GM12892 (cell line): ENCODE data around the gene STARD13.
"Not testable (repeated sequence)": the region's sequence is repeated elsewhere in the genome, so short reads cannot be mapped to it uniquely, and the experiment has no call there.

Experiments used
- DNase-seq: peaks from one replicate; pipeline ENCODE4 v3.0.0; 2011; ENCODE audit not compliant: insufficient read length
- FAIRE-seq: peaks from 2 replicates; lab custom pipeline; 2011; peaks lifted over from hg19 to GRCh38; lab: Jason Lieb, UNC
- POLR2A ChIP-seq: IDR thresholded peaks from 2 replicates; pipeline ENCODE4 v1.6.1; 2011; ENCODE audit warnings: low read depth, low read length, control low read depth
- POLR2AphosphoS5 ChIP-seq: IDR thresholded peaks from 2 replicates; pipeline ENCODE4 v1.6.1; 2011; ENCODE audit warnings: low read depth, low read length, control low read depth
- TAF1 ChIP-seq: IDR thresholded peaks from 2 replicates; pipeline ENCODE4 v1.6.1; 2011; ENCODE audit warnings: low read depth, mild to moderate bottlenecking, control low read depth, low read length, borderline replicate concordance

Gene STARD13

DNA sequence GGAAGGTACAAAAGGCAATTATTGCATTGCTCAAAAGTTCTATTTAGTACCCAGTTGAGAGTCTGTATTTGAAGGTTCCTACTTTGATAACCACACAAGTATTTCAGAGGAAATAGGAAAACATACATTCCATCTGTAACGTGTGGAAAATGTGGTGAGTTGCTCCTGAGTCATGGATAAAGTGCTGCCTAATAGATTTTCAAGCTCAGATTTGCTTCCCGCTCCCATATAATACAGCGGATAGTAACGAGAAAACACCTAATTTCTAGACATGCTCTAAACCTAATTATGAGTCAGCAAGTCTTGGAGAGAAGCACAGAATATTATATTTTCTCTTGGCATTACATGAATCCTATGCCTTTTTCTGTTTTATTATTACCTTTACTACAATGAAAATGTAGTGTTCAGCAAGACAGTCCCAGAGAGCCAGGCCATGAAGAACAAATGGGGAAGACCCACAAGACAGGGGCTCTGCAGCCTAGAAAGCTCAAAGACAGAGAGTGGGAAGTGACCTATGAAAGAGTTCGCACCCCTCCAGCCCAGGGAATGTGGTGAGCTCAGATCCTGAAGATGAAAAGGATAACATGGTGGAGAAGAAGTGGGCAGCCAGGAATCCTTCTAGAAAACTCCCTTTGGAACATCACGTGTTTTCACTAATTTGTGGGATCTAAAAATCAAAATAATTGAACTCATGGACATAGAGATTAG is 116.1 kb downstream of the STARD13 start:
- DNase-seq (no peak), FAIRE-seq (no peak)
- TF ChIP-seq POLR2AphosphoS5 (no peak), TAF1 (no peak), POLR2A (no peak)

DNA sequence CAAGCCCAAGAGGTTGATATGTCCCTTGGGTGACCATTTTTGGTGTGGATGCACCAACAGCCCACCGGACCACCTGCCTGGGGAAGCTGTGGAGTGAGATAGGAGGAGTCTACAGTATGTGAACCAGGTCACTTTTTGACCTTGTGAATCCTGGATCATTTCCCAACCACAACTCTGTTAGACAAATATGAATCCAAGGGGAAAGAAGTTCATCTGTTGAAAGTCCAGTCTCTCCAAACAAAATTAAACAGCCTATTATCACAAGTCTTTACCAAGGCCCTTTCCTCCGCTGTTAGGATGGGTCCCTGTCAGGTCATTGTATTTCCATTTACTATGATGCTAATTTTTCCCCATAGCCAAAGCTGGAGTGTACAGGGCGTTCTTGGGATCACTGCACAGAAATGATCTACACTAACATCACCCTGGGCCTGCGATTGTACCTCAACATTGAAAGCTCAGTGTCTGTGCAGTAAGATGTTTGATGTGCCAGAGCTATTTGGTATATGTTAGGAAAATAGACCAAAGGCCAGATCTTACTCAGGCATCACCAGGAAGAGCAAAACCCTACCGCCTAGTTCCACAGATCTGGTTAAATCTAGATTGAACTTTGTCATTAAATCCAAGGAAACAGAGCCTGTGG is 117.1 kb downstream of the STARD13 start:
- no peak for FAIRE-seq
- no peak for DNase-seq
- TF ChIP-seq TAF1 (no peak), POLR2A (no peak), POLR2AphosphoS5 (no peak)

DNA sequence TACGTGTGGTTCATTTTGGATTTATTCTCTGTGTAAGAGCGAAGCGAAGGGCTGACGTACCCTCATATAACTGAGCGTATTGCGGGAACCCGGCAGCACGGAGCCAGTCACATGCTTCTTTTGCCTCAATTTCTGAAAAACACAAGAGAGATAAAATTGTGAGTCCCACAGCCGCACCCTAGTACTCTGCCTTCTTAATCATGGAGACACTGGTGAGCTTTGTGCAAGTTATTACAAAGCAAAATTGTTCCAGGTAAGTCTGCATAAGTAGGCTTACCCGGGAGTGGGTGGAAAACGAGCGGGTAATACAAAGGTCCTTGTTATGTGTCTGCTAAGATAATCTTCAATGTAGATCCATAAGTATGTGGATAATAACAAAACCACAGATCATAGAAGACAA is 118.1 kb downstream of the STARD13 start:
- FAIRE-seq (no peak), DNase-seq (no peak)
- TF ChIP-seq POLR2AphosphoS5 (no peak), TAF1 (no peak), POLR2A (no peak)

DNA sequence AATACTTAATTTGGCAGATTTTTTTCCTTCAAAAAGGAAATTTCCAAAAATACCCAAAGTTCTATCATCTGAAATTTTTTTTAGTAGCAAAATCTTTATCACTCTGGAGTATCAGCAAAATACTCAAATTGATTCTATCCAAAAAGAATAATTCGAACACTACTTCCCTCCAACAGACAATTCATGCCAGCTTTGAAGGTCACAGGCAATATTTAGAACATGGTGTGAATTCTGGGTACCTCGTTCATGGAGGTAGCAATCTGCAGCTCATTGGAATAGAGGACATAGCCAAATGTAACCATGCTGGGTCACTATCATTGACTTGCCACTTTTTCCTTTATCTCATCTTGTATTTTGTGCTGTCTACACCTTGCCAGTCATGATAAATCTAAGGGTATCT is 119.8 kb downstream of the STARD13 start:
- TF ChIP-seq TAF1 (no peak), POLR2AphosphoS5 (no peak), POLR2A (no peak)
- DNase-seq (no peak), FAIRE-seq (no peak)

DNA sequence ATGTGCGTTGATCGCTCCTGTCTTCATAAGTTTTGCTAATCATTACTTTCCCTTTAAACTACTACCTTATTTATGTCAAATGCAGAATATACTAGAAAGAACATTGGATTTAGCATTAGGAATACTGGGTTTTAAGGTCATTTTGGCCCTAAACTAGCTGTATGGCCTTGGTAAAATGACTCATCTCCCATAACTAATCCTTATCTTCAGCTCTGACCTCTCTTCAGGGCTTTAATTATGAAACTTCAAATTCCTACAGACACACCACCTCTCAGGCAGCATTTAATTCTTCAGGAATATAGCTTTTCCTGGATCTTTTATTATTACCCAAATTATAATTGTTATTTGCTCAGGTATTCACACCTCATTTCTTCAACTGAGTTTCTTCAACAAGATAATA is 121.2 kb downstream of the STARD13 start:
- FAIRE-seq: no peak

DNA sequence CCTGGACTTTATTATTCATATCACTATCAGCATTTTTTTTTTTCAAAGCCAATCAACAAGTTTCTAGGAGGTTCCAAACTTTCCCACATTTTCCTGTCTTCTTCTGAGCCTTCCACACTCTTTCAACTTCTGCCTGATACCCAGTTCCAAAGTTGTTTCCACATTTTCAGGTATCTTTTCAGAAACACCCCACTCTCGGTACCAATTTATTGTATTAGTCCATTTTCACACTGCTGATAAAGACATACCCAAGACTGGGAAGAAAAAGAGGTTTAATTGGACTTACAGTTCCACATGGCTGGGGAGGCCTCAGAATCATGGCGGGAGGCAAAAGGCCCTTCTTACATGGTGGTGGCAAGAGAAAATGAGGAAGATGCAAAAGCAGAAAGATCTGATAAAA is 122.8 kb downstream of the STARD13 start:
- FAIRE-seq, DNase-seq: not testable (repeated sequence)

More for the DNA sequence above, 121.2 kb downstream of the STARD13 start:
- DNase-seq: no peak
- TF ChIP-seq TAF1 (no peak), POLR2AphosphoS5 (no peak), POLR2A (no peak)

DNA sequence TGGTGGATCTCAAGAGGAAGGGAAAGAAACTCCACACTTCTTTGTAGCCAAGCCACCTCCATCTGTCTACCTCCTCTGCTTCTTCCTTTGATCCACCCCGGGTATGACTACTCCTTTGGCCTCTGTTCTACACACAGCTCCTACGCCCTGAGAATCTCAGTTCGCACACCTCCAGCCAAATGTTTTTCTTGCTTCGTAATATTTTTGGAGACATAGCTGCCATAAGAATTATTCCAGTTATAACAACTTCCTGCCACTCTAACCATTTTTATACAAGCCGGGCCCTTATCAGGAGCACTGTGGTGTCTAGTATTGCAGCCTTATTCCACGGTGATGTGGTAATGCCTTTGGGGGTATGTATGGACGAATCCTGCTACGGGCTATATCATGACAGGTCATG is 126.7 kb downstream of the STARD13 start:
- no peak for FAIRE-seq

DNA sequence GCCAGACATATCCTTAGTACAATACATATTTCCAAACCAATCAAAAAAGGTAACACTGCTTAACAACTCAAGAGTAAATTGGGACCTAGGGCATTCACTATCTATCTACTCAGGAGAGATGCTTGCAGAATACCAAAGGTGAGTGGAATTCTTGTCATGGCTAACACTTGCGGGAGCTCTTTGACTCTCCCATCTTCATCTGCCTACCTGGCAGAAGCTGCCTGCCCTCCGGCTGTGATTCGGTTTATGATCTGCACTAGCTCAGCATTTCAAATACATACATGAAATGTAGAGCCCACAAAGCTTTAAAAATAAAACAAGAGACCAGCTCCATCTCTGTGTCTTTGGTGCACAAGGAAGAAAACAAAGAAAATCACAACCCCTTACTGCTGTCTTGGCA is 127.3 kb downstream of the STARD13 start:
- FAIRE-seq: no peak
- no peak for DNase-seq
- TF ChIP-seq POLR2A: no peak
- TF ChIP-seq POLR2AphosphoS5: no peak
- TF ChIP-seq TAF1: no peak

More for the DNA sequence above, 126.7 kb downstream of the STARD13 start:
- no peak for TF ChIP-seq TAF1
- TF ChIP-seq POLR2AphosphoS5: no peak
- TF ChIP-seq POLR2A: no peak
- no peak for DNase-seq

DNA sequence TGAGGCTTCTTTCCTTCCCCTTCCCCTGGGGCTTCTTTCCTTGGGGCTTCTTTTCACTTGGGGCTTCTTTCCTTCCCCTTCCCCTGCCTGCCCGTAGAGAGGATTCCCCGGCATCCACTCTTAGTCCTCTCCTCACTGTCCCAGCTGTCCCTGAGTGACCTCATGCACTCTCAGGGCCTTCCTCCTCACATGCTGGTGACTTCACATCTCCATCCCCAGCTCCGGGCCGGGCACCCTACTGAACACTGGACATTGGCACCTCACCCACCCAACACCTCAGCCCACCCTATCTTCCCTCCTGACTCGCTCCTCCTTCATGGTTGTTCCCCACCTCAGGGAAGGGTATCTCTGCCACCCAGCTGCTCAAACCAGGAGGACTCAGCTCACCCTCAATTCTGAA is 130.6 kb downstream of the STARD13 start:
- TF ChIP-seq TAF1 (no peak), POLR2A (no peak), POLR2AphosphoS5 (no peak)
- no peak for FAIRE-seq
- DNase-seq: no peak

DNA sequence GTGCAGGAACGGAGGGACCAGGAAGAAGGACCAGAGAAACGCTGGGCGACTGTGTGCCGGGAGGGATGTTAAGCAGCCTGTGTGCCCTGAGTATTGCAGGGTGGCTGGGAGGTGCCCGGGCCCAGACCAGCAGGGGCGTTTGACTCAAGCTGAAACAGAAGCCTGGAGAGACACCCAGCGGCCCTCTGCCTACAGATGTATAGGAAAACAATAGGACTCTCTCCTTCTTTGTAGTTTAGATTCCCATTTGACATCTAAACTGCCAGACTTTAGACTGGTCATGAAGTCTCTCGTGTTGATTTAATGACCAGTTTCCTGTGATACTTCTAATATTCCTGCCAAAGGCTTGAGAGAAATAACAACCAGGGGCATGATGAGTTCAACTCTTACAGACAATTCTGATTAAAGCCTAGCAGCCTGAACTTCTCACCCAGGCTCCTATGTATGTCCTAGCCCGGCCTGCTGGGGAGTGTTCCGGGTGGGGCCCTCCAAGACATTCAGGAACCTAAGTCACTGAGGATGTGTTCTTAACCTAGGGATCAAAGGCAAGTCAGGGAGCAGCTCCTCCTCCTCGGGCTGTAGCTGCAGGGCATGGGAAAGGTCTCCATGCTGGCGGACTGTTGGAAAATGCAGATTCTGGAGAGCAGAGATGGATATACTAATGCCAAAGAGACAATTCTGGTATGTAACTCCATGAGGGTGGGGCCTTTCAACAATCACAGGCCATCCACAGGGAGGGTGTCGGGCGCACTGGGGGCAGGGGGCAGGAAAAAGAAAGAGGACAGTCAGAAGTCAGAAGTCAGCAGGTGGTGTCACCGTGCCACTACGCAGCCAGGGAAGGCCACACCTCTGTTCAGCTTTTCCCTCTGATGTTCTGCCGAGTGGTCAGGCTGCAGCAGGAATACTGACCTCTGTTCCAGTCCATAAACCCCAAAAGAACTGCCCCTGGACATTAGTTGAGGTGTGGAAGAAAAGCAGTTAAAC is 131.8 kb downstream of the STARD13 start:
- DNase-seq: no peak
- no peak for FAIRE-seq
- no peak for TF ChIP-seq POLR2AphosphoS5
- TF ChIP-seq POLR2A: no peak
- no peak for TF ChIP-seq TAF1

DNA sequence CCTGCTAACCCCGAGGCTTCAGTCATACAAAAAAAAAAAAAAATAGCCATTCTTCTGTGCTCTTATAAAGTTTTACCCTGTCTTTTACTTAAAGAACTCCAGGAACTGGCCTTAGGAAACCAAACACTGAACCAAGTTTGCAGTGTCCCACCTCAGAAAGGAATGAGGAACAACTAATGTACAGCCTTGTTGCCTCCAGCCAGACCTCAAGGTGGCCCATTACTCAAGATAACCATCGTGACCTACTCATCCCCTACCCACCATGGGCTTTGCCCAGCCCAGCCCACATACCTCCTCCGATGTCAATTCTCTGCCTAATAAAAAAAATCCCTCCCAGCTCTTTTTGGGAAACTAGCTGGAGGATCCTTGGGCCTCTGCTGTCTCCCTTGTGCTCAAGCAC is 133.2 kb downstream of the STARD13 start:
- FAIRE-seq: no peak
- TF ChIP-seq POLR2AphosphoS5 (no peak), TAF1 (no peak), POLR2A (no peak)
- no peak for DNase-seq
